ENCODE measurements around the gene ASIC3. TPM values are rescaled to one million over a fixed set of nuclear protein-coding genes. Genes with fewer than 3 reads are reported as not detected.

Gene ASIC3
- polyA plus RNA-seq, 2 of the 4 experiments (the other 2 are of a cell fraction), result 4.1 to 9.8 TPM

GRCh38 chr7:151023232-151023631 is 25.1 kb upstream of the ASIC3 start:
- peaks cover 17% of the 10 kb centered on the region; the same call in 2 of the 3 replicates for H3K4me1 ChIP-seq
- POLR2A ChIA-PET, result no interaction called here
- CTCF ChIA-PET, result interaction anchor here (1.2 to 9.0 kb wide), 8 partner anchors 9 to 125 kb away, joined by 3 to 110 read pairs (median 4); no protein-coding TSS in a partner anchor
- 78% methylated on average over 10 of the region's 10 CpGs for WGBS (ENCODE audit: missing lambda C conversion rate)
- no peaks in the 10 kb centered on the region for H3K9me3 ChIP-seq
- TF ChIP-seq RARB (CRISPR knock-in tag; IDR thresholded peaks at IDR 0.05), result no peak
- no peak for TF ChIP-seq MYC (IDR thresholded peaks at IDR 0.05; ENCODE audit: borderline replicate concordance, low read length)
- TF ChIP-seq TP53 (CRISPR knock-in tag; IDR thresholded peaks at IDR 0.05), result no peak
- no peak for TF ChIP-seq FOSB (CRISPR knock-in tag; IDR thresholded peaks at IDR 0.05)
- TF ChIP-seq POLR2A (IDR thresholded peaks at IDR 0.05; ENCODE audit: low read length), result no peak
- TF ChIP-seq HEYL (CRISPR knock-in tag; IDR thresholded peaks at IDR 0.05), result no peak
- no peak for TF ChIP-seq CBX8 (IDR thresholded peaks at IDR 0.05)
- TF ChIP-seq ATOH8 (CRISPR knock-in tag; IDR thresholded peaks at IDR 0.05; ENCODE audit: low read depth), result no peak
- no peak for TF ChIP-seq POLR2AphosphoS2 (conservative IDR thresholded peaks at IDR 0.05; ENCODE audit: low read length)
- TF ChIP-seq RFX5 (IDR thresholded peaks at IDR 0.05), result no peak
- FAIRE-seq (no peak), DNase-seq (ENCODE audit: low read depth in 1 of 2, low spot score in 1 of 2) (no peak), ATAC-seq (no peak)
- no peak overlapping the region for H3K4me2 ChIP-seq
- H3K27ac ChIP-seq, result no peak overlapping the region
- H3K4me3 ChIP-seq, result no peak overlapping the region

- H3K4me3 ChIP-seq, result no peak within 1 kb of the TSS
- CTCF ChIA-PET, result interaction anchor here (0.9 to 9.0 kb wide), 8 partner anchors 12 to 126 kb away, joined by 3 to 110 read pairs (median 4); no protein-coding TSS in a partner anchor
- ATAC-seq (no peak), DNase-seq (ENCODE audit: low read depth in 1 of 2, low spot score in 1 of 2) (no peak), FAIRE-seq (no peak)
- H3K4me1 ChIP-seq, result peaks cover 16% of the 10 kb centered on the region; the same call in 2 of the 3 replicates
- no peaks in the 10 kb centered on the region for H3K9me3 ChIP-seq
- H3K27ac ChIP-seq, result 0 out of 6 replicates have a peak within 1 kb of the TSS, but pooled peaks of 1 of the 2 experiments have one; percentile 13
- TF ChIP-seq USF2 (IDR thresholded peaks at IDR 0.05) (no peak), JUN (IDR thresholded peaks at IDR 0.05) (no peak), CHD4 (IDR thresholded peaks at IDR 0.05; ENCODE audit: borderline replicate concordance) (no peak), HMGXB4 (CRISPR knock-in tag; IDR thresholded peaks at IDR 0.05; ENCODE audit: borderline replicate concordance) (no peak), KDM5A (IDR thresholded peaks at IDR 0.05) (no peak), RARB (CRISPR knock-in tag; IDR thresholded peaks at IDR 0.05) (no peak), EHMT2 (IDR thresholded peaks at IDR 0.05; ENCODE audit: low read depth) (no peak), FOSB (CRISPR knock-in tag; IDR thresholded peaks at IDR 0.05) (no peak), RNF2 (IDR thresholded peaks at IDR 0.05; ENCODE audit: borderline replicate concordance, low read depth) (no peak), ZFP36 (IDR thresholded peaks at IDR 0.05; ENCODE audit: borderline replicate concordance, partially characterized antibody) (no peak), CTCF (IDR thresholded peaks at IDR 0.05) (no peak), ZC3H11A (IDR thresholded peaks at IDR 0.05) (no peak)
- 59% methylated on average over 4 of the region's 4 CpGs for WGBS (ENCODE audit: missing lambda C conversion rate)
- no peak within 1 kb of the TSS for H3K4me2 ChIP-seq
- POLR2A ChIA-PET, result no interaction called here
Measured at GRCh38 chr7:151024435-151025056, 23.8 kb upstream of the ASIC3 start, which contains the start of gene ATG9B. ATG9B (minus strand) TSS chr7:151024494; CDS start chr7:151024423, 71 bp downstream.

Measured in A549 (cell line).